SK-N-SH (cell line): ENCODE results near the gene CPLX3. TPM values are rescaled to one million over a fixed set of nuclear protein-coding genes. Genes with fewer than 3 reads are reported as not detected.

Source experiments
- CTCF ChIA-PET: fragments of 300-600, 350-600 bp; formaldehyde crosslinking; extraction: SDS; loops from one replicate; lab custom pipeline; 2021; lab: Yijun Ruan, JAX
- POLR2A ChIA-PET: fragments of 350-600 bp; sonication (Branson Sonifier 250); formaldehyde crosslinking; extraction: SDS; loops from one replicate; lab custom pipeline; 2020; ENCODE audit warnings: antibody characterized with exemption, inconsistent platforms; lab: Yijun Ruan, JAX
- DNase-seq: peaks from one replicate; pipeline ENCODE4 v3.0.0; 2012
- H2AFZ ChIP-seq: fragments of 200-600 bp; sonication (generic); 2 replicates; pipeline ENCODE4 v1.8.1; 2016; ENCODE audit warnings: antibody characterized with exemption, mild to moderate bottlenecking, low read depth
- H3F3A ChIP-seq: fragments of 200-600 bp; sonication (generic); replicated peaks from 2 replicates; pipeline ENCODE3; 2016; ENCODE audit warnings: antibody characterized with exemption, mild to moderate bottlenecking; ENCODE audit not compliant: insufficient read depth
- H3K27ac ChIP-seq, 2 experiments: fragments of 200-500 bp in 1 of 2; fragments of 200-600 bp in 1 of 2; sonication (Bioruptor generic) in 1 of 2; sonication (generic), shearing (Covaris generic) in 1 of 2; 2 replicates each; pipeline versions ENCODE4 v1.5.1 to v1.6.1; 2014 to 2016; ENCODE audit warnings: low read depth in 2 of 2, inconsistent platforms in 1 of 2, low read length in 1 of 2, mild to moderate bottlenecking in 1 of 2, mixed read lengths in 1 of 2
- H3K27me3 ChIP-seq: fragments of 200-600 bp; sonication (generic), shearing (Covaris generic); 2 replicates; pipeline ENCODE4 v1.6.1; 2016; ENCODE audit warnings: mixed run types; ENCODE audit not compliant: insufficient read depth
- H3K36me3 ChIP-seq, 2 experiments: fragments of 200-500 bp in 1 of 2; fragments of 200-600 bp in 1 of 2; sonication (Bioruptor generic) in 1 of 2; sonication (generic) in 1 of 2; replicated peaks in 1 of 2; 2 replicates each; pipeline versions ENCODE3 to v1.5.1; 2014 to 2016; ENCODE audit warnings: low read length in 1 of 2, mild to moderate bottlenecking in 1 of 2; ENCODE audit not compliant: insufficient read depth in 2 of 2, control insufficient read depth in 1 of 2
- H3K4me1 ChIP-seq, 2 experiments: fragments of 200-500 bp in 1 of 2; fragments of 200-600 bp in 1 of 2; sonication (Bioruptor generic) in 1 of 2; sonication (generic), shearing (Covaris generic) in 1 of 2; 2 replicates each; pipeline versions ENCODE4 v1.5.1 to v1.6.1; 2014 to 2016; ENCODE audit warnings: low read depth in 1 of 2, low read length in 1 of 2, mixed run types in 1 of 2; ENCODE audit not compliant: insufficient read depth in 2 of 2, control insufficient read depth in 1 of 2
- H3K4me2 ChIP-seq: fragments of 200-600 bp; sonication (generic), shearing (Covaris generic); 2 replicates; pipeline ENCODE4 v1.6.1; 2017; ENCODE audit warnings: mixed run types
- H3K4me3 ChIP-seq, 2 experiments: fragments of 200-500 bp in 1 of 2; fragments of 200-600 bp in 1 of 2; sonication (Bioruptor generic) in 1 of 2; sonication (generic), shearing (Covaris generic) in 1 of 2; 2 replicates each; pipeline versions ENCODE4 v1.5.1 to v1.8.1; 2014 to 2016; ENCODE audit warnings: low read depth in 2 of 2, inconsistent platforms in 1 of 2, low read length in 1 of 2, mild to moderate bottlenecking in 1 of 2, mixed read lengths in 1 of 2, moderate library complexity in 1 of 2
- H3K79me2 ChIP-seq: fragments of 200-600 bp; sonication (generic); 2 replicates; pipeline ENCODE4 v1.8.1; 2017; ENCODE audit warnings: mild to moderate bottlenecking; ENCODE audit not compliant: insufficient read depth
- H3K9ac ChIP-seq: fragments of 200-600 bp; sonication (generic); 2 replicates; pipeline ENCODE4 v1.6.1; 2017; ENCODE audit warnings: mixed run types
- H3K9me2 ChIP-seq: fragments of 200-600 bp; sonication (generic); 2 replicates; pipeline ENCODE4 v1.6.1; 2017; ENCODE audit warnings: mixed run types
- H3K9me3 ChIP-seq: fragments of 200-600 bp; sonication (generic); 2 replicates; pipeline ENCODE4 v1.6.1; 2017; ENCODE audit warnings: mixed run types, mild to moderate bottlenecking, moderate library complexity
- H4K20me1 ChIP-seq: fragments of 200-600 bp; sonication (generic); 2 replicates; pipeline ENCODE4 v1.6.1; 2017; ENCODE audit warnings: mild to moderate bottlenecking, mixed run types; ENCODE audit not compliant: insufficient read depth
- CHD2 ChIP-seq: fragments of 150-350 bp; IDR thresholded peaks from 2 replicates; pipeline ENCODE4 v1.6.1; 2018; ENCODE audit warnings: low read length; ENCODE audit not compliant: partially characterized antibody
- ELF1 ChIP-seq: IDR thresholded peaks from 2 replicates; pipeline ENCODE4 v1.4.0; 2012
- EP300 ChIP-seq, 2 experiments: IDR thresholded peaks; 2 replicates each; pipeline versions ENCODE4 v1.4.0 to v1.6.1; 2012; ENCODE audit warnings: borderline replicate concordance in 1 of 2, low read depth in 1 of 2, low read length in 1 of 2
- FOXM1 ChIP-seq: IDR thresholded peaks from 2 replicates; pipeline ENCODE4 v1.4.0; 2012; ENCODE audit warnings: low read depth, mild to moderate bottlenecking
- GABPA ChIP-seq: IDR thresholded peaks from 2 replicates; pipeline ENCODE4 v1.4.0; 2012; ENCODE audit warnings: low read depth, mild to moderate bottlenecking
- IRF3 ChIP-seq: fragments of 150-350 bp; IDR thresholded peaks from 2 replicates; pipeline ENCODE4 v1.6.1; 2016; ENCODE audit warnings: mild to moderate bottlenecking, low read depth, low read length
- JUND ChIP-seq: IDR thresholded peaks from 2 replicates; pipeline ENCODE4 v1.4.0; 2012
- PBX3 ChIP-seq: IDR thresholded peaks from 2 replicates; pipeline ENCODE4; 2012
- REST ChIP-seq: IDR thresholded peaks from 2 replicates; pipeline ENCODE4 v1.6.1; 2012; ENCODE audit warnings: mild to moderate bottlenecking, low read depth, low read length, moderate library complexity
- SMC3 ChIP-seq: IDR thresholded peaks from 2 replicates; pipeline ENCODE4 v1.6.1; 2012; ENCODE audit warnings: low read depth, low read length, improper control_type of control experiment
- TAF1 ChIP-seq: IDR thresholded peaks from 2 replicates; pipeline ENCODE4 v1.6.1; 2012; ENCODE audit warnings: low read depth, mild to moderate bottlenecking, low read length, moderate library complexity, borderline replicate concordance
- TEAD4 ChIP-seq: IDR thresholded peaks from 2 replicates; pipeline ENCODE4 v1.4.0; 2012; ENCODE audit warnings: mild to moderate bottlenecking, borderline replicate concordance; ENCODE audit not compliant: insufficient read depth
- YY1 ChIP-seq: IDR thresholded peaks from 2 replicates; pipeline ENCODE4 v1.4.0; 2012; ENCODE audit warnings: low read depth, mild to moderate bottlenecking
- WGBS: methylation state at CpG from one replicate; pipeline ENCODE4 v1.1.6; 2017; ENCODE audit warnings: low lambda C conversion rate; 5-methylcytosine and 5-hydroxymethylcytosine counted together
- polyA plus RNA-seq, 3 experiments: library from polyadenylated mRNA; depleted of rRNA; stranded (reverse); fragments of >200 nt; gene quantifications; 2 replicates each; pipeline ENCODE4 v1.2.3, GENCODE V29; 2012

The CPLX3 gene
- polyA plus RNA-seq, 1 of the 3 experiments (the other 2 are of a cell fraction), result not detected

- Histone ChIP-seq H2AFZ (no peak overlapping the region), H3K4me3 (no peak overlapping the region), H3K9ac (no peak overlapping the region), H3F3A (peaks cover 14% of the 10 kb centered on the region), H3K9me2 (no peaks in the 10 kb centered on the region), H3K9me3 (no peaks in the 10 kb centered on the region), H3K27ac (no peak overlapping the region), H3K36me3 (no peaks in the 10 kb centered on the region), H3K4me1 (peaks cover 13 to 52% of the 10 kb centered on the region in 2 experiments), H3K27me3 (no peaks in the 10 kb centered on the region), H3K79me2 (peaks cover 92% of the 10 kb centered on the region)
- no peak for DNase-seq
- POLR2A ChIA-PET, result no interaction called here
- TF ChIP-seq REST, result no peak
- TF ChIP-seq TAF1, result no peak
- TF ChIP-seq CHD2, result no peak
- no peak for TF ChIP-seq FOXM1
- no peak for TF ChIP-seq GABPA
- no peak for TF ChIP-seq SMC3
- TF ChIP-seq TEAD4, result no peak
- no peak for TF ChIP-seq EP300 (IDR thresholded peaks at IDR 0.05; ENCODE audit: borderline replicate concordance in 1 of 2, low read depth in 1 of 2, low read length in 1 of 2)
- TF ChIP-seq JUND, result no peak
- TF ChIP-seq YY1, result no peak
- TF ChIP-seq PBX3, result no peak
- TF ChIP-seq ELF1, result no peak
- TF ChIP-seq IRF3, result no peak
- TF ChIP-seq, all 33 proteins: peak for 0
- CTCF ChIA-PET, result interaction anchor here (0.7 to 4.6 kb wide), 9 partner anchors 8 to 417 kb away, joined by 3 to 50 read pairs (median 6); partner anchors contain the start of gene CSK
- Histone ChIP-seq H3K4me2 (no peak overlapping the region), H4K20me1 (peaks cover 90% of the 10 kb centered on the region)
- WGBS, result 97% methylated on average over 7 of the region's 7 CpGs
Measured at GRCh38 chr15:74791667-74792066, 34.8 kb upstream of the CPLX3 start.
